ENCODE data around the gene SLITRK1.

DNA sequence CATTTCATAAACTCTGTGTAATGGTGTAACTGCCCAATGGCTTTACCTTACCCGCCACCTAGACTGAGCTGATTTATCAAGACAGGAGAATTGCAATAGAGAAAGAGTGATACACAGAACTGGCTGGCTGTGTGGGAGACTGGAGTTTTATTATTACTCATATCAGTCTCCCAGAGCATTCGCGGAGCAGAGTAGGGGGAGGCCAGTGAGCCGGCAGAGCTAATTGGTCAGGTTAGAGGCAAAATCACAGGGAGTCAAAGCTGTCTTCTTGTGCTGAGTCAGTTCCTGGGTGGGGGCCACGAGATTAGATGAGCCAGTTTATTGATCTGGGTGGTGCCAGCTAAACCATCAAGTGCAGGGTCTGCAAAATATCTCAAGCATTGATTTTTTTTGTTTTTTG is 23.4 kb upstream of the SLITRK1 start:
- TF ChIP-seq POLR2A (IDR thresholded peaks at IDR 0.05): no peak
- no peak for TF ChIP-seq CTCF (IDR thresholded peaks at IDR 0.05)
